ENCODE results near the gene DOCK10. TPM values are rescaled to one million over a fixed set of nuclear protein-coding genes. Genes with fewer than 3 reads are reported as not detected.
"Not testable (repeated sequence)": the region's sequence is repeated elsewhere in the genome, so short reads cannot be mapped to it uniquely, and the experiment has no call there.

The DOCK10 gene
- total RNA-seq, 1 donor = 176 TPM

DNA sequence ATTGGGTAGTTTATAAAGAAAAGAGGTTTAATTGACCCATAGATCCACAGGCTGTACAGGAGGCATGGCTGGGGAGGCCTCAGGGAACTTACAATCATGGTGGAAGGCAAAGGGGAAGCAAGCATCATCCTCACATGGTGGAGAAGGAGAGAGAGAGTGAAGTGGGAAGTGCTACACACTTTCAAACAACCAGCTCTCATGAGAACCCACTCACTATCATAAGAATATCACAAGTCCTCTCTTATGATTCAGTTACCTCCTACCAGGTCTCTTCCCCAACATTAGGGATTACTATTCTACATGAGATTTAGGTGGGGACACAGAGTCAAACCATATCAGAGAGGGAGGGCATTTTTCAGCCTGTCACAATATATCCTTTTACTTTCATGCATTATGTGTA is 22.7 kb upstream of the DOCK10 start:
- Histone ChIP-seq H3K27me3 (ENCODE audit: insufficient read depth, low read length) (no peaks in the 10 kb centered on the region), H3K9me3 (ENCODE audit: low read depth, low read length) (no peaks in the 10 kb centered on the region), H3K4me3 (ENCODE audit: low read length) (no peak overlapping the region), H3K4me1 (ENCODE audit: insufficient read depth, low read length) (peaks cover 7% of the 10 kb centered on the region)

DNA sequence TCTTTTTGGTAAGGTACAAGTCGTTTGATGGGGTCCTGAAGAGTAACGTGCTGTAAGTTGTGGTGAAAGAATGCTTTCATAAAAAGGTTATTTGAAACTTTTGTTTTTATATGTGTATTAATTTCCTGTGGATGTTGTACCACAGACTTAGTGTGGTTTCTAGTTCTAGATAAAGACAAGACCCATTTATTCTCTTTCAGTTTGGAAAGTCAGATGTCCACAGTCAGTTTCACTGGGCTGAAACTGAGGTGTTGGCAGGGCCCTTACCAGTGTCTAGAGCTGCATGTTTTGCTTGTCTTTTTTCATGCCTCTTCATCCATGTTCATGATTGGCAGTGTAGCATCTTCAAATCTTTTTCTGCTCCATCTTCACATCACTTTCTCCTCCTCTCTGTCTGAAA is 22.1 kb upstream of the DOCK10 start:
- no peak overlapping the region for H3K4me3 ChIP-seq (ENCODE audit: low read length)
- H3K4me1 ChIP-seq (ENCODE audit: insufficient read depth, low read length) = peaks cover 7% of the 10 kb centered on the region
- no peaks in the 10 kb centered on the region for H3K27me3 ChIP-seq (ENCODE audit: insufficient read depth, low read length)
- H3K9me3 ChIP-seq (ENCODE audit: low read depth, low read length) = no peaks in the 10 kb centered on the region

DNA sequence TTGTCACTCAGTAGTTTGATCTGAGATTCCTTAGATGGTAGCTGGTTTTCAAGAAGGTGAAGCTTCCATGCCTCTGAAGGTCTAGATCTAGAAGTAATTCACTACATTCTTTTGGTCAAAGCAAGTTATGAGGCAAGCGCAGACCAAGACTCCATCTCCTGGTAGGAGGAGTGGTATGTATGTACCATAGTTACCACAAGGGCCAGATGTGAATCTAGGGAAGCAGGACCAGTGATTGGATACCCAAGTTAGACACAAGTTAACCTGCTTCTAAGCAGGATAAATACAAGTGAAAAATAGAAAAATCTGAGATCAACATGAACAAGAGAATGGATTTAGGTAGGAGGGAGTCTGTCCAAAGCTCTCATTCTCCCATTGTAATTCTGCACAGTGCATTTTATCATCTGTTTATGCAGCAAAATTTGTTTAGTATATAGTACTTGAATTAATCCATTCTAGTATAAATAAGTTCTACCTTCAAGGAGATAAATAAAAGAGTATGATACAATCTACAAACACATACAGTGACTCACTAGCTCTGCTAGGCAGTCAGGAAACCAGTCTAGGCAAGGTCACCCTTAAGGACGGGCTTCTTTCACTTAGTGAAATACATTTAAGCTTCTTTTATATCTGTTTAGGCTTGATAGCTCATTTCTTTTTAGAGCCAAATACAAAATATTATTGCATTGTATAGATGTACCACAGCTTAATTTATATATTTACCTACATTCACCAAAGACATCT is 14.2 kb upstream of the DOCK10 start:
- Histone ChIP-seq H3K4me3 (ENCODE audit: low read length) (no peak overlapping the region), H3K9me3 (ENCODE audit: low read depth, low read length) (no peaks in the 10 kb centered on the region), H3K4me1 (ENCODE audit: insufficient read depth, low read length) (peaks cover 30% of the 10 kb centered on the region), H3K27me3 (ENCODE audit: insufficient read depth, low read length) (no peaks in the 10 kb centered on the region)

DNA sequence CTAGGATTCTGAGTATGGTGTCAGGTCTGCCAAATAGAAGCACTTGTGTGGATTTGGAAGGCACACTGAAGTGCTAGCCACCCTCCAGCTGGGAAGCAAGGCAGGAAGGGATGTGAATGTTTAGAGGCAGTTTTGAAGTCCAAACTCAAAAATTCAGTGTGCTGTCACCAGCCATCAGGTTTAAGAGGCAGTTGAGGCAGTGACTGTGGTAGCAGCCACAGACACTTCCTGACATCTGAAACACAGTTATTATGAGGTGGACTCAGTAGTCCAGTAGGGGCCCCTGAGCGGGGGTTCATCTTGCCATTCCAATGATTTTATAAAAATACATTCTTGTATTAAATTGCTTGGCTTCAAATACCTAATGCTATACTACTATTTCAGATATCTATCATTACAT is 13.4 kb upstream of the DOCK10 start:
- H3K4me1 ChIP-seq (ENCODE audit: insufficient read depth, low read length) = peaks cover 30% of the 10 kb centered on the region
- no peak overlapping the region for H3K4me3 ChIP-seq (ENCODE audit: low read length)
- H3K27me3 ChIP-seq (ENCODE audit: insufficient read depth, low read length) = no peaks in the 10 kb centered on the region
- no peaks in the 10 kb centered on the region for H3K9me3 ChIP-seq (ENCODE audit: low read depth, low read length)

DNA sequence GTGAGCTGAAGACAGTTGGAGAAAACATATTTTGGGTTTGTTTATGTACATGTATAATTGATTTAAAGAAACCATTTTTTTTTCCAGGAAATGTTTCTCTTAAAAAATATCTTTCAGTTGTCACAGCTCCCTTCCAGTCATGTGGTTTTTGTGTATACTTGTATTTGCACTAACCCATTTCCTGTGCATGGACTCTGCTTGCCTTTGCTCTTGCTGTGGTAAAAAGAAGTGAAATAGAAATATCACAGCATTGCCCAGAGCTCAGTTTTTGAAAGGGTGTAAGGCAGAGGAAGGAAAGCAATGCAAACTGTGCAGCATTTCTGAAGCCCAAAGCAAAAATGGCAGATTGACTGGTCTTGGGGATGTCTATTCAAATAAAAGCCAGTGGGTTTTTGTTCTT is 10.4 kb upstream of the DOCK10 start:
- peaks cover 30% of the 10 kb centered on the region for H3K4me1 ChIP-seq (ENCODE audit: insufficient read depth, low read length)
- H3K4me3 ChIP-seq (ENCODE audit: low read length) = no peak overlapping the region
- H3K27me3 ChIP-seq (ENCODE audit: insufficient read depth, low read length) = no peaks in the 10 kb centered on the region

DNA sequence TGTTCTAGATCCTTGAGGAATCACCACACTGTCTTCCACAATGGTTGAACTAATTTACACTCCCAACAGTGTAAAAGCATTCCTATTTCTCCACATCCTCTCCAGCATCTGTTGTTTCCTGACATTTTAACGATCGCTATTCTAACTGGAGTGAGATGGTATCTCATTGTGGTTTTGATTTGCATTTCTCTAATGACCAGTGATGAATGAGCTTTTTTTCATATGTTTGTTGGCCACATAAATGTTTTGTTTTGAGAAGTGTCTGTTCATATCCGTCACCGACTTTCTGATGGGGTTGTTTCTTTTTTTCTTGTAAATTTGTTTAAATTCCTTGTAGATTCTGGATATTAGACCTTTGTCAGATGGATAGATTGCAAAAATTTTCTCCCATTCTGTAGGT is 5.2 kb upstream of the DOCK10 start:
- H3K27me3 ChIP-seq (ENCODE audit: insufficient read depth, low read length); H3K4me3 ChIP-seq (ENCODE audit: low read length); H3K4me1 ChIP-seq (ENCODE audit: insufficient read depth, low read length); H3K9me3 ChIP-seq (ENCODE audit: low read depth, low read length): not testable (repeated sequence)

More for the DNA sequence above, 10.4 kb upstream of the DOCK10 start:
- H3K9me3 ChIP-seq (ENCODE audit: low read depth, low read length) = no peaks in the 10 kb centered on the region

DNA sequence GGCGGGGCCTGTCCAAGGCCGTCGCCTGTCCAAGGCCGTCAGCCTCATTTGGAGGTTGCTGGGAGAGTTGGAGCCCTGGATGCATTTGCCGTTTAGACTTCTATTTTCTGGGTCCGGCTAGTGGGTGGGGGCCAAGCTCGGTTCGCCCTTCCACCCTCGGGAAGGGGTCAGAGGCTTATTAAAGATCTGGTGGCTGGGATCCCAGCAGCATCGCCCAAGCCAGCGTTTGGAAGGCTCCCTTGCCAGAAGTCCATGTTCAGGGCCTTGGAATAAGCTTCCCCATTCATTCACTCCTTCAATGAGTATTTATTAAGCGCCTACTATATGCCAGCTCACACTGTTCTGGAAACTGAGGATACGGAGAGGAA is 516 bp upstream of the DOCK10 start:
- H3K4me3 ChIP-seq (ENCODE audit: low read length) = peak overlapping the region; percentile 65
- H3K27me3 ChIP-seq (ENCODE audit: insufficient read depth, low read length) = no peaks in the 10 kb centered on the region
- H3K9me3 ChIP-seq (ENCODE audit: low read depth, low read length) = no peaks in the 10 kb centered on the region
- peaks cover 29% of the 10 kb centered on the region for H3K4me1 ChIP-seq (ENCODE audit: insufficient read depth, low read length)

DNA sequence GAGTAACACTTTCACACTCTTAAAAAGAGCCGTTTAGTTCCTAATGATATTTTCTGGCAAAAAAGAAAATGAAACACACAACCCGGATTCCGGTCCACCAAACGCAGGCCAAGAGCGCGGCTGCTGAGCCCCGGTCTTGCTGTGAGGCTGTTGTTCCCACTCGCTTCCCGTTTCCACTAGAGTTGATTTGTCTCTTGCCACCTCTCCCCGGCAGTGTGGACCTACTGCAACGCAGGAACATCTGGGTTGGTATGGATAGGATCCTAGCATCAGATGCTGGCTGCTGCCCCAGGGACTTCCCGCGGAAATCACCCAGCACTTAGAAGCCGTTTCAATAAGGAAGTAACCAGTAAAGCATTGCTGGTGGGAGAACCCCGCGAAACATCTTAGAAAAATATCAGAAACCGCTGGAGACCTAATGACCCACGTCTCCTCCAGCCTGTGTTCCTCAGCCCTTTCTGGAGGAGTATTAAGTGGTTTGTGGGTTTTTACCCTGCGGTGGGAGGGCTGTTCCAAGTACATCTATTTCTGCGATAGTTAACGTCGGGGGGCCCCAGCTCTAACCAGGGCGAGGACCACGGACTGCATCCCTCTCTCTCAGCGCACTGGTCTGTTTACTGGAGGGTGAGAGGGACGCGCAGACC is 939 bp downstream of the DOCK10 start:
- peaks cover 39% of the 10 kb centered on the region for H3K4me1 ChIP-seq (ENCODE audit: insufficient read depth, low read length)
- peak overlapping the region; percentile 65 for H3K4me3 ChIP-seq (ENCODE audit: low read length)
- H3K27me3 ChIP-seq (ENCODE audit: insufficient read depth, low read length) = no peaks in the 10 kb centered on the region
- H3K9me3 ChIP-seq (ENCODE audit: low read depth, low read length) = no peaks in the 10 kb centered on the region

DNA sequence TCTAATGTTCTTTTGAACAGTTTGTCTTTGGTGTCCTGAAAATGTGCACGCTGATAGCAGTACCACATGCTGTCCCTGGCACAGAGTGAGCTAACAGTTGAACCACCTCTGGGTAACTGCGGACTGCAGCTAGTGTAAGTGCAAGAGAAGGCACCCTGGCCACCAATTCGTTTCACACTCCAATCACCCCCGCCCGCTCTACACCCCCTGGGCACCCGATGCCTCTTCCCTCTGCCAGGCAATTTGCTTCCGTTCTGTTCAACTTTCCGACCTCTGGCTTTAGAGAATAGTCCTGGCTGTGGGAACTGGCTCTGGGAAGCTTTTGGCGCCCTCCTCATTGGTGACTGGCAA is 1.4 kb downstream of the DOCK10 start:
- H3K4me1 ChIP-seq (ENCODE audit: insufficient read depth, low read length) = peaks cover 39% of the 10 kb centered on the region
- peak overlapping the region; percentile 65 for H3K4me3 ChIP-seq (ENCODE audit: low read length)
- H3K27me3 ChIP-seq (ENCODE audit: insufficient read depth, low read length) = no peaks in the 10 kb centered on the region
- H3K9me3 ChIP-seq (ENCODE audit: low read depth, low read length) = no peaks in the 10 kb centered on the region

DNA sequence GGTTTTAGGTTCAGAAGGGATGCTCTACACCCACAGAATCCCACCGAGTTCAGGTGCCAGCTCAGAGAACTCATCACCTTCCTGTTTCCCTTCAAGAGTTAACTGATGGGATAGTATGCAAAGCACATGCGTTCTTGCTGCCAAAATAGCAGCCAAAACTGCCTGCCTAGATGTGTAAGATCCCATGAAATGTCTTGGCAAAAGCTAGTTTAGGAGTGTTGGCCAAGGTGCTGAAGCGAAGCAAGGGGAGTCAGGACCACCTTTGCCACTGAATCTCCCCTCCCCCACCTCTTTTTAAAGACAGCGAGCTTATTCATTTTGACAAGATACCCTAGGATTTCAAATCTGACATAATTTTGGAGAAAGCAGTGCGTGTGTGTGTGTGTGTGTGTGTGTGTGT is 2.1 kb downstream of the DOCK10 start:
- Histone ChIP-seq H3K9me3 (ENCODE audit: low read depth, low read length) (no peaks in the 10 kb centered on the region), H3K4me3 (ENCODE audit: low read length) (peak overlapping the region; percentile 9), H3K27me3 (ENCODE audit: insufficient read depth, low read length) (no peaks in the 10 kb centered on the region), H3K4me1 (ENCODE audit: insufficient read depth, low read length) (peaks cover 39% of the 10 kb centered on the region)

DNA sequence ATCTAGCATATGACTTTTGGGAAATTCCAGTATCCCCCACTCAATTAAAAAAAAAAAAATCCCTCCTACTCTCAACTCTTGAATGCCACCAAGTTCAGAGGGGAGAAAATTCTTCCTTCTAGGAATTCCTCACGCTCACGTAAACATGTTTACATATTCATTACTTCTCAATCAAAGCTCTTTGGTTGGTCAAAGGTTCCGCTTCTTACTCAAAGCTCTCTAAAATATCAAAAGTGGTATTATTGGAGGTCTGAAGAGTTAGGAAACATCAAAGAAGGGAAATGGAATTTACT is 4.1 kb downstream of the DOCK10 start:
- Histone ChIP-seq H3K4me1 (ENCODE audit: insufficient read depth, low read length) (peaks cover 51% of the 10 kb centered on the region), H3K4me3 (ENCODE audit: low read length) (no peak overlapping the region), H3K27me3 (ENCODE audit: insufficient read depth, low read length) (no peaks in the 10 kb centered on the region), H3K9me3 (ENCODE audit: low read depth, low read length) (no peaks in the 10 kb centered on the region)

DNA sequence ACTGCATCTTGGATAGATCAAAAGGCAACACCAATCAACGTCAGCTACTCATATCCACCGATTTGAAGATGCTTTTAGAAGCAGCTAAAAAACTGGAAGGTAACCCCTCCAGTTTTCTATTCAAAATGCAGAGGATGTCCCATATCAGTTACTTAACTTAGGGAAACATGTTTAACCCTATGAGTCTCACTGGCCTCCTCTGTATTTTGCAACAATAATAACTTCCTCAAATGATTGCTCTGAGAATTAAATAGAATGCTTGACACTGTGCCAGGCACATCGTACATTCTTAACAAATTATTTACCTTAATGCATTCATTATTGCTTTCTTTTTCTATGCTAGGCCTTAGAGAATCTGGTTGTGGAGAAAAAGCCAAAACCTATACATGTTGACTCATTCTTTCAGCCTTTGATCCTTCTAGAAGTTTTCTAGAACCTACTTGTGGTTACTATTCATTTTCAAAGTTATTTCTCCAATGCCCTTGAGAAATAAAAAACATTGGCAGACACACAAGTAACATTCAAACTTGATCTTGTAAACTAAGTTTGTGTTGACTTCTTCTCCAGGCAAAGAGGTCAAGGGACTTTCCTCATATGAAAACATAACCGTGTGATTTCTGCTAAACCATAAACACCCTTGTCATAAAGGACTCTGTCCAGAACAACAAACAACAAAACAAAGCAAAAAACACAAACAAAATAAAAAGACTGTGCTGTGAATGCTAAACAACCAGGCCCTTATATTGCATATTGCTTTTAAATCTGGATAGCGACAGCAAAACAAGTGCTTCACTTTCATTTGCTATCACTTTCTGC is 4.6 kb downstream of the DOCK10 start:
- no peak overlapping the region for H3K4me3 ChIP-seq (ENCODE audit: low read length)
- H3K9me3 ChIP-seq (ENCODE audit: low read depth, low read length) = no peaks in the 10 kb centered on the region
- H3K4me1 ChIP-seq (ENCODE audit: insufficient read depth, low read length) = peaks cover 46% of the 10 kb centered on the region
- no peaks in the 10 kb centered on the region for H3K27me3 ChIP-seq (ENCODE audit: insufficient read depth, low read length)

DNA sequence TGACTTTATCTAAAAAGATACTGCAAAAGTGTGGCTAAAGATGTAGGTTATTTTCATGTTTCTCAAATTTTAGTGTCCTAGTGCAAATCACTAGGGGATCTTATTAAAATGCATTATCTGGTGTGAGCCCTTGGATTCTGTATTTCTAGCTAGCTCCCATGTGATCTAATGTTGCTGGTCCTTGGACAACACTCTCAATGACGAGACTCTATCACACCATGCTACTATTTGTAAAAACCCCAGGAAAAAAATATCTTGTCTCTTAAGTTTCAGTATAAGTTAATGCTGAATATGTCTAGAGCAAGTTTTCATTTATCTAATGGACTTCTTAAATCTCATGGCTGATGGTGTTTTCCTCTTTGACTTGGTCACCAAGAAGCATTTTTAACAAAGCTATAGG is 5.8 kb downstream of the DOCK10 start:
- no peaks in the 10 kb centered on the region for H3K27me3 ChIP-seq (ENCODE audit: insufficient read depth, low read length)
- peaks cover 49% of the 10 kb centered on the region for H3K4me1 ChIP-seq (ENCODE audit: insufficient read depth, low read length)
- H3K9me3 ChIP-seq (ENCODE audit: low read depth, low read length) = no peaks in the 10 kb centered on the region
- H3K4me3 ChIP-seq (ENCODE audit: low read length) = no peak overlapping the region

DNA sequence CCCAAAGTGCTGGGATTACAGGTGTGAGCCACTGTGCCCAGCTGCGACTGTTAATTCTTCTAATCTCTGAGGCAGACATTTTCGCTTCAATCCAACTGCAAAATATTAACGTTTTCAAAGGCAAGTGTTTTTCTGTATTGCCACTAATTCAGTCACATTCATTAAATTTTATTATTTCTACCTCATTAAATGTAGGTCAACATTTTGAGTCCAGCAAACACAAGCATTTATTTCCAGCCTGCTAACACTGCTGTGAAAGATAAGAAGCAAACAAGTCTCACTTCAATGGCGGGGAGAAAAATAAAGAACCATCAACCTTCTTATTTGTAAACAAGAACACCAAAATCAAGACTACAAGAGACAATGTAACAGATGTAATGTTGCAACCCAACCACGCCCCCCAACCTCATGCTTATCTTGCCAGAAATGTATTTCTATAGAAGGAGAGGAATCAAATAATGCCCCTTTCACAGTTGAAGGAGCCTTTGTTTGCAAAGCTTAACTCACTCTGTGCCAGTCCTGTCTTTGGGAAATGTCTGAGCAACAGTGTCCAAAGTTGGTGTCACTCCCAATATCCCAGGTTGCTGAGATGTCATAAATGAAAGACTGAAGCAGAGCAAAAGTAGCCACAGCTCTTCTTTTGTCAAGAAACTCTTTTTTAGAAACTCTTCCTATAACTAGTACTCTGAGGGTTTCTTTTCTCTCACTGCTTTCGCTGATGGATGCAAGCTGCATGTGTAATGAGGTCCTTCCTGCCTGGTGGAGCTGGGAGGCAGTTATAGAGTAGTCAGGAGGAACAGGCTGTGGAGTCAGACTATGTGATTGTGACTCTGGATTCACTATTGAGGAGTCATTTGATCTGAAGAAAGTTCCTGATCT is 8.6 kb downstream of the DOCK10 start:
- H3K27me3 ChIP-seq (ENCODE audit: insufficient read depth, low read length) = no peaks in the 10 kb centered on the region
- peaks cover 53% of the 10 kb centered on the region for H3K4me1 ChIP-seq (ENCODE audit: insufficient read depth, low read length)
- no peak overlapping the region for H3K4me3 ChIP-seq (ENCODE audit: low read length)
- no peaks in the 10 kb centered on the region for H3K9me3 ChIP-seq (ENCODE audit: low read depth, low read length)

DNA sequence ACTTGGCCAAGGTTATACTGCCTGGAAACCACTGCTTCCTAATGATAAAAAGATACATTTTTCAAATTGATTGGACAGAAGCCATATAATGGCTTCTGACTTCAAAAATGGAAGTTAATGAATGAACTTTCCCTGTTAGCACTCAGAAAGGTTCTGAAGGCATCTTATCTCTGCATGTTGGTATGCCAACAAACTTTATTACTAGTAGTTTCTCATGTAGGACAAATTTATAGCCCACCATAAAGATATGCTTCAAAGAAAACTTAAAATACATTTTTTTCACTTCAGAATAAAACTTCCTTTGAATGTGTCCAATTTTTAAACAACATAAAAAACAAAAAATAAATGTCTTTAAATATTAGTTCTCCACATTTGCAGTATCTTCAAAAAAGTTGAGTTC is 10.0 kb downstream of the DOCK10 start:
- Histone ChIP-seq H3K4me1 (ENCODE audit: insufficient read depth, low read length) (peaks cover 58% of the 10 kb centered on the region), H3K9me3 (ENCODE audit: low read depth, low read length) (no peaks in the 10 kb centered on the region), H3K27me3 (ENCODE audit: insufficient read depth, low read length) (no peaks in the 10 kb centered on the region), H3K4me3 (ENCODE audit: low read length) (no peak overlapping the region)

All from mononuclear cell (primary cell).